ENCODE results near the gene PNO1. TPM values are rescaled to one million over a fixed set of nuclear protein-coding genes. Genes with fewer than 3 reads are reported as not detected.
A peak's percentile ranks its signal among the peaks of the same experiment; 100 is the strongest.
"Not testable (repeated sequence)": the region's sequence is repeated elsewhere in the genome, so short reads cannot be mapped to it uniquely, and the experiment has no call there.

Gene PNO1
- polyA plus RNA-seq, result 10 to 100 TPM in 1 of 2 donors, 1 to 10 TPM in 1; 3.8 to 11.2 TPM

DNA sequence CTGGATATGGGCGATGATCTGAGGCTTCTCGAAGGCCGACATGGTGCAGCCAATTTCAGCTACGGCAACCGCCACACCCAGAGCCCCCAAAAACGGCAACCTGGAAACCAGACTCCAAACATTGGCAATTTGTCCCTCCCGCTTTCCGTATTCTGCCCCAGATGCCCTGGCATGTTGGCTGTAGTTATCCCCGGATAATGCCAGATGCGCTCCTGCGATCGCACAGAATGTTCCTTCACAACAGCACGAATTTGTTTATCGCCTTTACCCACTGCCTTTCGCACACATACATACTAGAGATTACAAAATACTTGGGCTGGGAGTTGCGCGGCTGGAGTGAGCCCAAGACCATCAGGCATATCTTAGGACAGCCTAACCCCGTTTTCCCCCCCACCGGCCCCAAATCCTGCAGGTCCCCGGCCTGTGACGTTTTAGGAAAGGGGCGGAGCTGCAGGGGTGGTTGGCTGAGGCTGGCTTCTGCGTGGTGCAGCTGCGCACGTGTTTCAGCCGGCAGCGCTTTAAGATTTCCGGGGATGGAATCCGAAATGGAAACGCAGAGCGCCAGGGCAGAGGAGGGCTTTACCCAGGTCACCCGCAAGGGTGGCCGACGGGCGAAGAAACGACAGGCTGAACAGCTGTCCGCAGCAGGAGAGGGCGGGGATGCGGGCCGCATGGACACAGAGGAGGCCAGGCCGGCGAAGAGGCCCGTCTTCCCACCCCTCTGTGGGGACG, at the start of gene PNO1:
Gene PNO1, plus strand, starts transcription at position 487 of the 732 bp plus-strand sequence. Its CDS starts 47 bp downstream, at position 534.
- 0% methylated on average over 44 of the region's 44 CpGs for WGBS, 2 donors
- H3K4me3 ChIP-seq (ENCODE audit: low read depth in 1 of 2, low read length in 2 of 2), result peak within 1 kb of the TSS; percentile 70 to 81
- no peaks in the 10 kb centered on the region for H3K4me1 ChIP-seq (ENCODE audit: control insufficient read depth in 2 of 2, insufficient read depth in 2 of 2, low read length in 1 of 2)
- H3K36me3 ChIP-seq (ENCODE audit: control insufficient read depth in 2 of 2, insufficient read depth in 2 of 2, low read length in 1 of 2), result no peaks in the 10 kb centered on the region
- no peaks in the 10 kb centered on the region for H3K27me3 ChIP-seq (ENCODE audit: control insufficient read depth in 1 of 2, insufficient read depth in 2 of 2, low read length in 2 of 2)
- no peaks in the 10 kb centered on the region for H3K9me3 ChIP-seq (ENCODE audit: control insufficient read depth in 2 of 2, insufficient read depth in 1 of 2, low read depth in 1 of 2, low read length in 1 of 2)
- H3K27ac ChIP-seq (ENCODE audit: low read depth in 2 of 2, low read length in 1 of 2), result peak within 1 kb of the TSS; percentile 91 to 92

DNA sequence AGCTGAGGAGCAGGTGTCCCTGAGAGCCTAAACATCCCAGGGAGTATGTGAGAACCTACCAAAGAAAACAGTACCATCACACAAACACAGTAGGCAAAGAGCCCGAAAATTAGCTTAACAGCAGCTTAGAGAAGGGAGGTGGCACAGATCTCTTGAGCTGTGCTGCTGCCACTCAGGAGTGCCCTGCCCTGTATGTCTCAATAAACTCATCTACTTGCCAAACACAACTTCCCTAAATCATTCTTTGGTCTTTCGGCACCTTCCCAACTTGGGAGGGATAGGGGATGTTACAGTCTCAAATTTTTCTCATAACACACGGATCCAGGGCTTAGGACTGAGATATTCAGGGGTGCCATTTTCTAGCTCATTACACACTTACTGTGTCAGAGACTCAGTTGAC, 49.6 kb upstream of the PNO1 start:
- Histone ChIP-seq H3K36me3 (ENCODE audit: control insufficient read depth in 2 of 2, insufficient read depth in 2 of 2, low read length in 1 of 2) (no peaks in the 10 kb centered on the region), H3K4me3 (ENCODE audit: low read depth in 1 of 2, low read length in 2 of 2) (no peak overlapping the region), H3K27me3 (ENCODE audit: control insufficient read depth in 1 of 2, insufficient read depth in 2 of 2, low read length in 2 of 2) (no peaks in the 10 kb centered on the region), H3K9me3 (ENCODE audit: control insufficient read depth in 2 of 2, insufficient read depth in 1 of 2, low read depth in 1 of 2, low read length in 1 of 2) (no peaks in the 10 kb centered on the region), H3K27ac (ENCODE audit: low read depth in 2 of 2, low read length in 1 of 2) (no peak overlapping the region), H3K4me1 (ENCODE audit: control insufficient read depth in 2 of 2, insufficient read depth in 2 of 2, low read length in 1 of 2) (no peaks in the 10 kb centered on the region)
- 87 to 89% methylated on average over 3 of the region's 3 CpGs for WGBS, 2 donors

DNA sequence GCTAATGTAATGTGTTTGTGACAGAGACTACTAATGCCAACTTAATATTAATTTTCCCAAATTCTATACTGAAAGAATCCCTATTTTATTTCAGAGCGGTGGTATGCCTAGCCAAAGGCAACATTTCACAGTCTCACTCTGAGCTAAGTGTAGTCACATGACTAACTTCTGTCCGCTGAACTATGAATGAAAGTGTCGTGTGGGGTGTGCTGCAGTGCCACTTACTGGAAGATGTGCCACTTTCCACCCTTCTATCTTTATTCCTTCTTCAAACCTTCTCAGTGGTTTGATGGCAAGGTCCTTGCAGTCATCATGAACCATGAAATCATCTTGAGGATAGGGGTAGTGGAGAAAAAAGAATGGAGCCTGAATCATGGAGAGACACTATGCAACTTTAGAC, 47.6 kb upstream of the PNO1 start:
- no peaks in the 10 kb centered on the region for H3K36me3 ChIP-seq (ENCODE audit: control insufficient read depth in 2 of 2, insufficient read depth in 2 of 2, low read length in 1 of 2)
- WGBS, 2 donors, result 64 to 66% methylated on average over 3 of the region's 3 CpGs
- H3K27ac ChIP-seq (ENCODE audit: low read depth in 2 of 2, low read length in 1 of 2), result no peak overlapping the region
- H3K4me3 ChIP-seq (ENCODE audit: low read depth in 1 of 2, low read length in 2 of 2), result no peak overlapping the region
- no peaks in the 10 kb centered on the region for H3K9me3 ChIP-seq (ENCODE audit: control insufficient read depth in 2 of 2, insufficient read depth in 1 of 2, low read depth in 1 of 2, low read length in 1 of 2)
- H3K4me1 ChIP-seq (ENCODE audit: control insufficient read depth in 2 of 2, insufficient read depth in 2 of 2, low read length in 1 of 2), result no peaks in the 10 kb centered on the region
- no peaks in the 10 kb centered on the region for H3K27me3 ChIP-seq (ENCODE audit: control insufficient read depth in 1 of 2, insufficient read depth in 2 of 2, low read length in 2 of 2)

DNA sequence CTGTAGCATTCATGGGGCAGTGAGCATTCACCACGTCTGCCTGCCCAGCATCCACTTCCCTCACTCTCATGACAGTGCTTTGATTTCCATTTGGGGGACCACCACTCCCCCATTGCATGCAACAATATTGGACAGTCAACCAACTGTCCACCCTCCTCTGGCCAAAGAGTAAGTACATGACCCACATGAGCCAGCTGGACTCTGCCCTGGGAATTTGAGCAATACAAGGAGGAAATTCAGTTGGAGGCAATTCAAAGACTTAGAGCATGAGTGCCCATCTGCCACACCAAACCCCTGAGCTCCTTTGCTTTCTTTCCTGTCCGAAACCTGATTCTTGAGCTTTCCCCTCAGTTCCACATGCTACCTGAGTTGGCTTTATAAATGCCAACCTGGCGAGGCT, 41.7 kb upstream of the PNO1 start:
- 79 to 81% methylated on average over 3 of the region's 3 CpGs for WGBS, 2 donors
- no peaks in the 10 kb centered on the region for H3K27me3 ChIP-seq (ENCODE audit: control insufficient read depth in 1 of 2, insufficient read depth in 2 of 2, low read length in 2 of 2)
- H3K4me1 ChIP-seq (ENCODE audit: control insufficient read depth in 2 of 2, insufficient read depth in 2 of 2, low read length in 1 of 2), result no peaks in the 10 kb centered on the region
- H3K27ac ChIP-seq (ENCODE audit: low read depth in 2 of 2, low read length in 1 of 2), result no peak overlapping the region
- no peaks in the 10 kb centered on the region for H3K9me3 ChIP-seq (ENCODE audit: control insufficient read depth in 2 of 2, insufficient read depth in 1 of 2, low read depth in 1 of 2, low read length in 1 of 2)
- H3K36me3 ChIP-seq (ENCODE audit: control insufficient read depth in 2 of 2, insufficient read depth in 2 of 2, low read length in 1 of 2), result no peaks in the 10 kb centered on the region
- no peak overlapping the region for H3K4me3 ChIP-seq (ENCODE audit: low read depth in 1 of 2, low read length in 2 of 2)

DNA sequence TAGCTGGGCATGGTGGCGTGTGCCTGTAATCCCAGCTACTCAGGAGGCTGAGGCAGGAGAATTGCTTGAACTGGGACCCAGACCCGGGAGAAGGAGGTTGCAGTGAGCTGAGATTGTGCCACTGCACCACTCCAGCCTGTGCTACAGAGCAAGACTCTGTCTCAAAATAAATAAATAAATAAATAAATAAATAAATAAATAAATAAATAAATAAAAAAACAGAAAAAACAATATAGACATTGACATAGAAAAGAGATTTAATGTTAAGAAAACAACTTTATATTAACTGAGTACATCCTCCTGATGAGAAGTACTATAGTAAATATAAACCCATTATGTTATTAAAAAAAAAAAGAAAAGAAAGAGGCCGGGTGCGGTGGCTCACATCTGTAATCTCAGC, 39.8 kb upstream of the PNO1 start:
- not testable (repeated sequence) for H3K9me3 ChIP-seq (ENCODE audit: control insufficient read depth in 2 of 2, insufficient read depth in 1 of 2, low read depth in 1 of 2, low read length in 1 of 2); H3K27ac ChIP-seq (ENCODE audit: low read depth in 2 of 2, low read length in 1 of 2); H3K36me3 ChIP-seq (ENCODE audit: control insufficient read depth in 2 of 2, insufficient read depth in 2 of 2, low read length in 1 of 2); H3K4me1 ChIP-seq (ENCODE audit: control insufficient read depth in 2 of 2, insufficient read depth in 2 of 2, low read length in 1 of 2); H3K27me3 ChIP-seq (ENCODE audit: control insufficient read depth in 1 of 2, insufficient read depth in 2 of 2, low read length in 2 of 2); H3K4me3 ChIP-seq (ENCODE audit: low read depth in 1 of 2, low read length in 2 of 2)
- whole genome bisulfite sequencing, 2 donors, result 90 to 98% methylated on average over 4 of the region's 4 CpGs

DNA sequence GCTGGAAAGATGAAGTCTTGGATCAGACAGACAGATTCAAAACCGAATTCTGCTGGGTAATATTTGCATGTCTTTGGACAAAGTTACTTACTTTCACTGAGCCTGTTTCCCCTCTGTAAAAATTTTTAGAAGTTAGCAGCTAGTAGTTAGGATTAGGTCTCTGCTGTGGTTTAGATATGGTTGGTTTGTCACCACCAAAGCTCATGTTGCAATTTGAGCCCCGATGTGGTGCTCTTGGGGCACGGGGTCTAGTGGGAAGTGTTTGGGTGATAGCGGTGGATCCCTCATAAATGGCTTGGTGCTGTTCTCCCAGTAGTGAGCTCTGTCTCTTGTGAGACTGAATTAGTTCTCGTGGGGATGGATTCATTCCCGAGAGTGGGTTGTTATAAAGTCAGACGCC, 38.9 kb upstream of the PNO1 start:
- Histone ChIP-seq H3K4me3 (ENCODE audit: low read depth in 1 of 2, low read length in 2 of 2) (no peak overlapping the region), H3K27ac (ENCODE audit: low read depth in 2 of 2, low read length in 1 of 2) (no peak overlapping the region), H3K9me3 (ENCODE audit: control insufficient read depth in 2 of 2, insufficient read depth in 1 of 2, low read depth in 1 of 2, low read length in 1 of 2) (no peaks in the 10 kb centered on the region), H3K4me1 (ENCODE audit: control insufficient read depth in 2 of 2, insufficient read depth in 2 of 2, low read length in 1 of 2) (no peaks in the 10 kb centered on the region), H3K36me3 (ENCODE audit: control insufficient read depth in 2 of 2, insufficient read depth in 2 of 2, low read length in 1 of 2) (no peaks in the 10 kb centered on the region), H3K27me3 (ENCODE audit: control insufficient read depth in 1 of 2, insufficient read depth in 2 of 2, low read length in 2 of 2) (no peaks in the 10 kb centered on the region)
- WGBS, 2 donors, result 80 to 83% methylated on average over 7 of the region's 7 CpGs

DNA sequence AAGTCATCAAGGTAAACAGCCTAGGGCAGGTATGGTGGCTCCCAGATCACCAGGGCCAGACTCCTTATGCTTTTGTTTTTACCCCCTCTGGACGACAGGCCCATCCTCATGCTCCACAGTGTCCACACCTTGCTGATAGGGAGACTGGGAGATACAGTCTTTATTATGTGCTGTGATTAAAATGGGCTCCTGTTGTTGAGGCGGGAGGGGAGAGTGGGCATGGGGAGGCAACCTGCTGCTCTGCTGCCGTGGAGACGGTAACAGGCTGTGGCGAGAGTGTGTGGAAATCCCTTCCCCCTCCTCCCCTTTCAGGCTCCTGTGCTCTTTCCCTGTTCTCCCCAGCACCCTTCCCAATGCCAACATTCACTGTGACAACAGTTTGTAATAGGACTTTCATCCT, 38.2 kb upstream of the PNO1 start:
- Histone ChIP-seq H3K27me3 (ENCODE audit: control insufficient read depth in 1 of 2, insufficient read depth in 2 of 2, low read length in 2 of 2) (no peaks in the 10 kb centered on the region), H3K4me3 (ENCODE audit: low read depth in 1 of 2, low read length in 2 of 2) (no peak overlapping the region), H3K27ac (ENCODE audit: low read depth in 2 of 2, low read length in 1 of 2) (no peak overlapping the region), H3K9me3 (ENCODE audit: control insufficient read depth in 2 of 2, insufficient read depth in 1 of 2, low read depth in 1 of 2, low read length in 1 of 2) (no peaks in the 10 kb centered on the region), H3K4me1 (ENCODE audit: control insufficient read depth in 2 of 2, insufficient read depth in 2 of 2, low read length in 1 of 2) (no peaks in the 10 kb centered on the region), H3K36me3 (ENCODE audit: control insufficient read depth in 2 of 2, insufficient read depth in 2 of 2, low read length in 1 of 2) (no peaks in the 10 kb centered on the region)
- WGBS, 2 donors, result 64 to 66% methylated on average over 5 of the region's 5 CpGs

DNA sequence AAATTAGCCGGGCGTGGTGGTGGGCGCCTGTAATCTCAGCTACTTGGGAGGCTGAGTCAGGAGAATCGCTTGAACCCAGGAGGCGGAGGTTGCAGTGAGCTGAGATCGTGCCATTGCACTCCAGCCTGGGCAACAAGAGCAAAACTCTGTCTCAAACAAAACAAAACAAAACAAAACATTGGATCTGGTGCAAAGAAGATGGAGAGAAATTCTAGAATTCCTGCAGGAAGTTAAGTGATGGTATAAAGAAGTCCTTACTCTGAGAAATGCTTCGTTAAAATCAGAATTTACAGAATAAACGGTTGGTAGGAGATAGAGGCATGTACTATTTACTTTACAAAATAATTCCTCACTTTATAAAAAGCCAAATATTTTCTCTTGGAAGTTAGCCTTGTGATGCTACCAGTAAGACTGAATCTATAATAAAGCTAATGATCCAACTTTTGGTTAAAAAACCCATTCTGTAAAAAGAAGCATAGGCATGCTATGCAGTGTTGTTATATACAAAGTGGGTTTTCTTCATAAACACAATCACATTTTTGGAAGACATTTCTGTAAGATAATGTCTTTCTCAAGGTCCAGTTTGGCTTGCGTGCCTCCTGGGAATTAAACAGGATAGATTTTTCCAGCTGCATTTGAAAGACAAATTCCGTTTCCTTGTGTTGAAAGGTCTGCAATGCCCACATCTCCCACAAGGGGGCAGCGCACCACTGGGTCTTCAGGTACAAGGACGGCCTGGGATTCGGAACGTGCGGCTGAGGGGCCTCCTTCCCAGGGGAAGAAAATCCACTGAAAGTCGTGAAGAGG, 35.6 kb upstream of the PNO1 start:
- Histone ChIP-seq H3K4me3 (ENCODE audit: low read depth in 1 of 2, low read length in 2 of 2) (no peak overlapping the region), H3K36me3 (ENCODE audit: control insufficient read depth in 2 of 2, insufficient read depth in 2 of 2, low read length in 1 of 2) (no peaks in the 10 kb centered on the region), H3K27ac (ENCODE audit: low read depth in 2 of 2, low read length in 1 of 2) (no peak overlapping the region), H3K4me1 (ENCODE audit: control insufficient read depth in 2 of 2, insufficient read depth in 2 of 2, low read length in 1 of 2) (no peaks in the 10 kb centered on the region), H3K27me3 (ENCODE audit: control insufficient read depth in 1 of 2, insufficient read depth in 2 of 2, low read length in 2 of 2) (no peaks in the 10 kb centered on the region), H3K9me3 (ENCODE audit: control insufficient read depth in 2 of 2, insufficient read depth in 1 of 2, low read depth in 1 of 2, low read length in 1 of 2) (no peaks in the 10 kb centered on the region)
- 41 to 43% methylated on average over 16 of the region's 16 CpGs for WGBS, 2 donors

DNA sequence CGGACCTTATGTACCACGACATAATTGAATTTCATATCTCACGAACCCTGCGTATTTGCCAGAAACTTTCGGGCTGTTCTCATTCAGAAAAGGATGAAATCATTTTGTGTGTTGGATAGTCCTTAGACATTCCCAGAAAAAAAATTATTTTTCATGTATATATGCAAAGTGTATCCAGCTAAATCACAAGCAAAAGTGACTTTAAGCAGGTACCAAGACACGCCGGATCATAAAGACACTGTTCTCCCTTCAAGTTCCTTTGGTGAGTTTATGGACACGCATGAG, 35.1 kb upstream of the PNO1 start:
- no peaks in the 10 kb centered on the region for H3K4me1 ChIP-seq (ENCODE audit: control insufficient read depth in 2 of 2, insufficient read depth in 2 of 2, low read length in 1 of 2)
- H3K4me3 ChIP-seq (ENCODE audit: low read depth in 1 of 2, low read length in 2 of 2), result no peak overlapping the region
- H3K9me3 ChIP-seq (ENCODE audit: control insufficient read depth in 2 of 2, insufficient read depth in 1 of 2, low read depth in 1 of 2, low read length in 1 of 2), result no peaks in the 10 kb centered on the region
- H3K27me3 ChIP-seq (ENCODE audit: control insufficient read depth in 1 of 2, insufficient read depth in 2 of 2, low read length in 2 of 2), result no peaks in the 10 kb centered on the region
- no peak overlapping the region for H3K27ac ChIP-seq (ENCODE audit: low read depth in 2 of 2, low read length in 1 of 2)
- WGBS, 2 donors, result 32 to 34% methylated on average over 8 of the region's 8 CpGs
- no peaks in the 10 kb centered on the region for H3K36me3 ChIP-seq (ENCODE audit: control insufficient read depth in 2 of 2, insufficient read depth in 2 of 2, low read length in 1 of 2)

DNA sequence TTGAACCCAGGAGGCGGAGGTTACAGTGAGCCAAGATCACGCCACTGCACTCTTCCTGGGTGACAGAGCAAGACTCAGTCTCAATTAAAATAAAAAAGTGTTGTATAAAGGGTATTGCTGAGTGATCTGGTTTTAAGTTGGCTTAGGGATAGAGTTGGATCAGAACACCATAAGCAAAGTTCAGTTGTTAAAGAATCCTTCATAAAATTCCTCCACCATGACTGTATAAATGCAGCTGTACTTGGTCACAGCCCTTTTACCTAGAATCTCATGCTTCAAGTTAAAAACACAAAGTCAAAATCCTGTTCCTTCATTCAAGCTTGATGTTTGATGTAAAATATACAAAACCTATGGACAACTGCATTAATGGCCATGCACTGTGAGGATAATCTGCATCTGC, 33.4 kb upstream of the PNO1 start:
- Histone ChIP-seq H3K4me3 (ENCODE audit: low read depth in 1 of 2, low read length in 2 of 2) (no peak overlapping the region), H3K36me3 (ENCODE audit: control insufficient read depth in 2 of 2, insufficient read depth in 2 of 2, low read length in 1 of 2) (no peaks in the 10 kb centered on the region), H3K27ac (ENCODE audit: low read depth in 2 of 2, low read length in 1 of 2) (no peak overlapping the region), H3K4me1 (ENCODE audit: control insufficient read depth in 2 of 2, insufficient read depth in 2 of 2, low read length in 1 of 2) (no peaks in the 10 kb centered on the region), H3K27me3 (ENCODE audit: control insufficient read depth in 1 of 2, insufficient read depth in 2 of 2, low read length in 2 of 2) (no peaks in the 10 kb centered on the region), H3K9me3 (ENCODE audit: control insufficient read depth in 2 of 2, insufficient read depth in 1 of 2, low read depth in 1 of 2, low read length in 1 of 2) (no peaks in the 10 kb centered on the region)
- WGBS, 2 donors, result 55 to 96% methylated on average over 2 of the region's 2 CpGs

Measured in esophagus (tissue), 2 donors.